ENCODE measurements around the gene COG3.

COG3 gene

DNA sequence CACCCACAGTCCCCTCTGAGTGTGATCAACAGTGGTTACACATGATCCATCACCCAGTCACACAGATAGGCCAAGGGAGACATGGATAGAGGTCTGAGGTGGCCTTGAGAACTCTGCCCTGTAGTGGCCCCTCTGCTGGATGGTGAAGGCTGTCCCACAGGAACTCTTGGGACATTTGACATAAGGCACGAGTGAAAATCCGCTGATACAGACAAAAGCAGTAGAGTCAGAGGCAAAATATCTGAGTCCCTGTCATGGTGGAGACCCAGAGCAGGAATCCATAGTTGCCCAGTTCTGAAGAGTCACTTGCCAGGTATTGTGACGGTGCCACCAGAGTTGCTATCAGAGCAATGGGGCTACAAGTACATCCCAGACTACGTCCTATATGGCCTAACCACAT lies 27.8 kb upstream of the COG3 start:
- H3K36me3 Mint-ChIP-seq (ENCODE audit: low read depth), result no peaks in the 10 kb centered on the region
- no peaks in the 10 kb centered on the region for H3K9me3 Mint-ChIP-seq
- H3K4me3 Mint-ChIP-seq, result no peak overlapping the region
- no peaks in the 10 kb centered on the region for H3K27me3 Mint-ChIP-seq
- no peak overlapping the region for H3K27ac Mint-ChIP-seq
- H3K4me1 Mint-ChIP-seq (ENCODE audit: low read depth), result peaks cover 21% of the 10 kb centered on the region

DNA sequence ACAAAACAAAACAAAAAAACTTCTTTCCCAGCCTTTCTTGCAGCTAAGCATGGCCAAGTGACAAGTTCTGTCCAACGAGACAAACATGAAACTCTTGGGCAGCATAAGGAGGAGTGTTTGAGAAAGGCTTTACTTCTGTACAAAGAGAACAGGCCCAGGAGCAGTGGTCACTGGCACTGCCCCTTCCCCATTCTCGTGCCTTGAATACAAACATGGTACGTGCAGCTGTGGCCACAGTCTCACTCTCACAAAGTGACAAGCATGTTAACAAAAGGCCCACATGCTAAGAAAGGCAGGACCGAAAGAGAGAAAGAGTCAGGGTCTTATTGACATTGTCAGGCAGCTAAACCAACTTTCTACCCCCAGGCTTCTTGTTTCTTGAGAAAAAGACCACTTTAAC lies 26.8 kb upstream of the COG3 start:
- H3K27me3 Mint-ChIP-seq, result no peaks in the 10 kb centered on the region
- H3K9me3 Mint-ChIP-seq, result no peaks in the 10 kb centered on the region
- no peak overlapping the region for H3K4me3 Mint-ChIP-seq
- H3K4me1 Mint-ChIP-seq (ENCODE audit: low read depth), result peaks cover 27% of the 10 kb centered on the region
- no peaks in the 10 kb centered on the region for H3K36me3 Mint-ChIP-seq (ENCODE audit: low read depth)
- H3K27ac Mint-ChIP-seq, result no peak overlapping the region

GRCh38 chr13:45439008-45439407 lies 25.7 kb upstream of the COG3 start:
- Mint-ChIP-seq H3K36me3 (ENCODE audit: low read depth) (no peaks in the 10 kb centered on the region), H3K4me3 (no peak overlapping the region)

DNA sequence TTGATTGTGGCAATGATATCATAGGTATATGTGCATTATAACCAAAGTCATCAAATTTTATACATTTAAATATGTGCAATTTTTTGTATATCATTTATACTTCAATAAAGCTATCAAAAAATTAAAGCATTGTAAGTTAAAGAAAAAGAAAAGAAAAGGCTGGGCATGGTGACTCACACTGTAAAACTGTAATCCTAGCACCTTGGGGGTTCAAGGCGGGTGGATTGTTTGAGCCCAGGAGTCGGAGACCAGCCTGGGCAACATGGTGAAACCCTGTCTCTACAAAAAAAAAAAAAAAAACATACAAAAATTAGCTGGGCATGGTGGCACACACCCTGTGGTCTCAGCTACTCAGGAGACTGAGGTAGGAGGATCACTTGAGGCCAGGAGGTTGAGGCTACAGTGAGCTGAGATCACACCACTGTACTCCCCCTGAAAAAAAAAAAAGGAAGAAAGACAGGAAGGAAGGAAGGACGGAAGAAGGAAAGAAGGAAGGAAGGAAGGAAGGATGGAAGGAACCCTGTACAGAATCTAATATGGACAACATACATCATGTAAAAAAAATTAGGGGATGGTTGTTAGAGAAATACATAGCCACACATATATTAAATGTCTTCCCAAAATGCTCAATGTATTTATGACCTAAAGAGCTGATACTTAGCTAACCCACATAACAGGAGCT lies 24.8 kb upstream of the COG3 start:
- Mint-ChIP-seq H3K9me3 (no peaks in the 10 kb centered on the region), H3K36me3 (ENCODE audit: low read depth) (no peaks in the 10 kb centered on the region), H3K27me3 (no peaks in the 10 kb centered on the region), H3K27ac (no peak overlapping the region), H3K4me1 (ENCODE audit: low read depth) (peaks cover 27% of the 10 kb centered on the region), H3K4me3 (no peak overlapping the region)

More at GRCh38 chr13:45439008-45439407, 25.7 kb upstream of the COG3 start:
- H3K27me3 Mint-ChIP-seq, result no peaks in the 10 kb centered on the region
- H3K4me1 Mint-ChIP-seq (ENCODE audit: low read depth), result peaks cover 27% of the 10 kb centered on the region
- no peaks in the 10 kb centered on the region for H3K9me3 Mint-ChIP-seq
- H3K27ac Mint-ChIP-seq, result no peak overlapping the region

DNA sequence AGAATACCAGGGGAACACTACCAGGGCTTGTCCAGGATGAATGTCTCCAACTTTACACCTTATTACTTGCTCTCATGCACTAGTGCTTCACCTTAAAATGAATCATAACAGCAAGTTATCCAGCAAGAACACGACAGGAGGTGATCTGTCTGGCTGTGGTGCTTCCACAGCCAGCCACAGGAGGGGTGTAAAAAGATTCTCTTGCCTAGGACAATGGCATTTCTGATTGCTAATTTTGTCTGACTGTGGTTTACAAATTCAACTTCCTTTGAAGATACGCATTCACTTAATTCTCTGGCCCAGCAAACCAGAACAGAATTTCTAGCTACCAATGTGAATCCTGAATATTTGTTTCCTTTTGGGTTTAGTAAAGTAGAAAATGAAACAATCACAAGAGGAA lies 23.1 kb upstream of the COG3 start:
- H3K9me3 Mint-ChIP-seq, result no peaks in the 10 kb centered on the region
- no peaks in the 10 kb centered on the region for H3K36me3 Mint-ChIP-seq (ENCODE audit: low read depth)
- H3K27ac Mint-ChIP-seq, result peak overlapping the region; percentile 70
- no peaks in the 10 kb centered on the region for H3K27me3 Mint-ChIP-seq
- peak overlapping the region; percentile 28 for H3K4me3 Mint-ChIP-seq
- peaks cover 27% of the 10 kb centered on the region for H3K4me1 Mint-ChIP-seq (ENCODE audit: low read depth)

DNA sequence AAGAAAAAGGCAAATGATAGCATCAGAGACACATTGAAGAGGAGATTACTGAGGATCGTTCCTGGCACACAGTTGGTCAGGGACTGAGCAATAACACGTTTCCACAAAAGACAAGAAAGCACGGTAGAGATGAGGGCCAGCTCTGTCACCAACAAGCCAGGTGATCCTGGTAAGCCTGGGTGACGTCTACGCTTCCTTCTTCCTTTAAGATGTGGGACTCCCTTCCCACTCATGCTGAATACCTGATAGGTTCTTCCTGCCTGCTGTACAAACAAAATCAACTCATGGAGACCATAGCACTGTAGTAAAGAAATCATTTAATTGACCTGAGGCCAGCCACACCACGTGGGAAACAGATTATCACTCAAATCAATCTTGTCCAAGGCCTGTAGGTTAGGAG lies 19.7 kb upstream of the COG3 start:
- Mint-ChIP-seq H3K27me3 (no peaks in the 10 kb centered on the region), H3K4me3 (no peak overlapping the region), H3K36me3 (ENCODE audit: low read depth) (no peaks in the 10 kb centered on the region), H3K4me1 (ENCODE audit: low read depth) (peaks cover 25% of the 10 kb centered on the region), H3K27ac (no peak overlapping the region), H3K9me3 (no peaks in the 10 kb centered on the region)

- Mint-ChIP-seq H3K27ac (no peak overlapping the region), H3K9me3 (no peaks in the 10 kb centered on the region), H3K4me3 (no peak overlapping the region)
These were observed 18.6 kb upstream of the COG3 start for GRCh38 chr13:45446181-45446580.

GRCh38 chr13:45447050-45447661 lies 17.6 kb upstream of the COG3 start:
- H3K9me3 Mint-ChIP-seq, result no peaks in the 10 kb centered on the region
- no peaks in the 10 kb centered on the region for H3K27me3 Mint-ChIP-seq
- H3K4me3 Mint-ChIP-seq, result no peak overlapping the region
- no peaks in the 10 kb centered on the region for H3K36me3 Mint-ChIP-seq (ENCODE audit: low read depth)
- H3K27ac Mint-ChIP-seq, result no peak overlapping the region
- peaks cover 4% of the 10 kb centered on the region for H3K4me1 Mint-ChIP-seq (ENCODE audit: low read depth)

More at GRCh38 chr13:45446181-45446580, 18.6 kb upstream of the COG3 start:
- Mint-ChIP-seq H3K4me1 (ENCODE audit: low read depth) (peaks cover 13% of the 10 kb centered on the region), H3K36me3 (ENCODE audit: low read depth) (no peaks in the 10 kb centered on the region), H3K27me3 (no peaks in the 10 kb centered on the region)

GRCh38 chr13:45448965-45449559 lies 15.7 kb upstream of the COG3 start:
- H3K36me3 Mint-ChIP-seq (ENCODE audit: low read depth), result no peaks in the 10 kb centered on the region
- H3K27ac Mint-ChIP-seq, result no peak overlapping the region
- no peaks in the 10 kb centered on the region for H3K9me3 Mint-ChIP-seq
- no peak overlapping the region for H3K4me3 Mint-ChIP-seq
- no peaks in the 10 kb centered on the region for H3K27me3 Mint-ChIP-seq
- H3K4me1 Mint-ChIP-seq (ENCODE audit: low read depth), result no peaks in the 10 kb centered on the region

DNA sequence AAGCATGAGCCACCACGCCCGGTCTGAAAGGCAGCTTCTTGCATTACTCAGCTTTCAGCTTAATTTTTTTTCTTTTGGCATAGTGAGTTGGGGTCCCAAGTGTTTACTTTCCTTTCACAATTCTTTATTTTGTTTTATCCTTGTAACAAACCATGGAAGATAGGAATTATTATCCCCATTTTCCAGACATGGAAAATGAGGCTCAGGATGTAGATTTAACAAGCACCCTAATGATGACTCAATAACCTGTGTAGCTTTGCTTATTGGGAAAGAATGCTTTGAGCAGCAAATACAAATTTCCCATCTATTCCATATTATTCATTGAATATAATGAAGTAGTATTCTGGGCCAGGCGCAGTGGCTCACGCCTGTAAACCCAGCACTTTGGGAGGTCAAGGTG lies 13.5 kb upstream of the COG3 start:
- Mint-ChIP-seq H3K27me3 (no peaks in the 10 kb centered on the region), H3K4me3 (no peak overlapping the region), H3K36me3 (ENCODE audit: low read depth) (no peaks in the 10 kb centered on the region), H3K4me1 (ENCODE audit: low read depth) (no peaks in the 10 kb centered on the region), H3K27ac (no peak overlapping the region), H3K9me3 (no peaks in the 10 kb centered on the region)

GRCh38 chr13:45454204-45454603 lies 10.5 kb upstream of the COG3 start:
- no peaks in the 10 kb centered on the region for H3K27me3 Mint-ChIP-seq
- H3K27ac Mint-ChIP-seq, result no peak overlapping the region
- H3K4me1 Mint-ChIP-seq (ENCODE audit: low read depth), result no peaks in the 10 kb centered on the region
- H3K36me3 Mint-ChIP-seq (ENCODE audit: low read depth), result no peaks in the 10 kb centered on the region
- H3K9me3 Mint-ChIP-seq, result peaks cover 9% of the 10 kb centered on the region
- H3K4me3 Mint-ChIP-seq, result no peak overlapping the region

DNA sequence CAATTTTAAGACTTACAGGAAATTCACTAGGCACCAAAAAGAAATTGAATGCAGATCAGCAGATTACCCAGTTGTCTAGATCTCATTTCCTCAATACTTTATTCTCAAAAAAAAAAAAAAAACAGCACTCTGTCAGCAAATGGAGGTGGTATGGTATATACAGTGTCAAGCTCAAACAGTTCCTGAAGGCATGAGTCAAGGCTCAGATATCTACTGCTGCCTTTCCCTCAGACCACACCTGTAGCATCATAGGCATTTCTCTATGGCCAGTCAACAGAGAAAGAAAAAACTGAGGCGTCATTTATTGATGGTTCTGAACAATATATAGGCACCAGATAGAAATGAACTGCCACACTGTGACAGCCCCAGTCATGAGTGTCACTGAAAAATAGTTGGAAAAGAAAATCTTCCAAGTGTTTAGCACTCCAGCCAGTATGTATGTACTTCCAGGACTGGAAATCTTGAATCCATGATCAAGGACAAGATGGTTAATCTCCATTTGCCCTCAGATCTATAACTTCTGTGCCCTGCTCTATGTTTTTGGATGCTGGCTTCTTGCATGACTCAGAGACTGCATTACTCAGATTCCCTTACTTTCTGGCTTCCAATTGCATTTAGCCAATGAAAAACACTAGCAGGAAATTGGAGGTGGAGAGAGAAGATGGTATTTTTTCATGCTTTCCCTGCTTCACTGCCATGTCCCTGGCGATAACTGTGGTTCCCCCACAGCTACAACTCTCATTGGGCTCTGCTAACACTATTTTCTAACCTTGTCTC lies 8.4 kb upstream of the COG3 start:
- peaks cover 15% of the 10 kb centered on the region for H3K9me3 Mint-ChIP-seq
- H3K27me3 Mint-ChIP-seq, result no peaks in the 10 kb centered on the region
- H3K4me1 Mint-ChIP-seq (ENCODE audit: low read depth), result no peaks in the 10 kb centered on the region
- H3K27ac Mint-ChIP-seq, result no peak overlapping the region
- no peak overlapping the region for H3K4me3 Mint-ChIP-seq
- H3K36me3 Mint-ChIP-seq (ENCODE audit: low read depth), result no peaks in the 10 kb centered on the region

GRCh38 chr13:45464141-45464686 lies 525 bp upstream of the COG3 start:
- H3K27ac Mint-ChIP-seq, result peak overlapping the region; percentile 93
- peaks cover 5% of the 10 kb centered on the region for H3K9me3 Mint-ChIP-seq
- peak overlapping the region; percentile 94 for H3K4me3 Mint-ChIP-seq
- peaks cover 14% of the 10 kb centered on the region for H3K36me3 Mint-ChIP-seq (ENCODE audit: low read depth)
- H3K27me3 Mint-ChIP-seq, result no peaks in the 10 kb centered on the region
- peaks cover 49% of the 10 kb centered on the region for H3K4me1 Mint-ChIP-seq (ENCODE audit: low read depth)

DNA sequence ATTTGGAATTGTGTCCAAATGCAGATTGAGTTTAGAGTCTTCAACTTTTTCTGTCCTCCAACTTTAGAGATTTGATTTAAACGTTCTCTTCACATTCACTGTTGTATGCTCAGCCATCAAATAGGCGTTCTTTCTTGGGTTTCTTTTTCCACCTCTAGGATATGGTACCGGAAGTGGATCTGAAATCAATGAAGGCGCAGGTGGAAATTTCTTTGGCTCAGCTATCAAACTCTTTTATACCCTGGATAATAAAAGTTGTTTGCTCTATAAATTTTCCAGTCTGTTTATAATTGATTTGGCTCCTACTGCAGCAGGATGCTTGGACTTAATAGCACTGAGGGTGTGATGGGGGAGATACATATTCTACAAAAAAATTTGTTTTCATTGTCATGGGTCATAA lies 1.6 kb downstream of the COG3 start:
- Mint-ChIP-seq H3K36me3 (ENCODE audit: low read depth) (peaks cover 16% of the 10 kb centered on the region), H3K27ac (peak overlapping the region; percentile 77), H3K9me3 (no peaks in the 10 kb centered on the region), H3K4me3 (peak overlapping the region; percentile 94), H3K27me3 (no peaks in the 10 kb centered on the region), H3K4me1 (ENCODE audit: low read depth) (peaks cover 67% of the 10 kb centered on the region)

DNA sequence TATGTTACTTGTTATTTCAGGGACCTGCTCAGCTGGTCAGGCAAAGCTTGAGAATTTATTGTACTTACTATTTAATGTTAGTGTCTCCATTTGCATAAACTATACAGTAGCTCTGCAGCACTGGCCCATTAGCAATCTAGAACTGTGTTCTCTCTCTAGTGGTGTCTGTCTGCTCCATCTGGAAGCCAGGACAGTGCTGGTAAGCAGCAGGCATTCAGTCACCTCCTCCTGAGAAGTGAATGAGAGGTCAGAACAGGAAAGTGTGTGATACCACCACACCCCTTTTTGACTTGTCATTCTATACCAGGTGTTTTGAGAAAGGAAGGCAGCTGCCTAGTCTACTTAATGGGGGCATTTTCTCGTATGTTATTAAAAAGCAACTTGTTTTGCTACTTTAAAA lies 3.9 kb downstream of the COG3 start:
- Mint-ChIP-seq H3K9me3 (no peaks in the 10 kb centered on the region), H3K4me1 (ENCODE audit: low read depth) (peaks cover 82% of the 10 kb centered on the region), H3K27ac (no peak overlapping the region), H3K36me3 (ENCODE audit: low read depth) (peaks cover 31% of the 10 kb centered on the region), H3K27me3 (no peaks in the 10 kb centered on the region), H3K4me3 (no peak overlapping the region)

All from stimulated activated naive CD8-positive, alpha-beta T cell treated with anti-CD3 and anti-CD28 coated beads, Interleukin-15, Interleukin-2, amounts not matched to agents 100 ng/mL and 50 ng/mL, for 24 hours (primary cell).